NB4 (cell line): ENCODE results near the gene KLK14.

Experiments
- DNase-seq: peaks from one replicate; pipeline ENCODE4 v3.0.0; 2010; ENCODE audit warnings: low read depth
- H3K4me3 ChIP-seq: one replicate; pipeline ENCODE4 v1.5.1; 2011; ENCODE audit warnings: mild to moderate bottlenecking, low read depth, low read length, moderate library complexity
- MYC ChIP-seq: IDR thresholded peaks from 2 replicates; pipeline ENCODE4 v1.6.1; 2011; ENCODE audit warnings: low read depth, low read length
- POLR2A ChIP-seq: IDR thresholded peaks from 2 replicates; pipeline ENCODE4 v1.6.1; 2011; ENCODE audit warnings: mild to moderate bottlenecking; ENCODE audit not compliant: insufficient read length; ENCODE audit errors: extremely low read depth
- TF ChIP-seq, protein P1 (sequence below): IDR thresholded peaks from one replicate; pipeline ENCODE4 v1.5.1; 2012; ENCODE audit warnings: low read depth, low read length
- TF ChIP-seq, protein P2 (sequence below): IDR thresholded peaks from 2 replicates; pipeline ENCODE4 v1.6.1; 2011; ENCODE audit warnings: low read depth, low read length

The KLK14 gene

DNA sequence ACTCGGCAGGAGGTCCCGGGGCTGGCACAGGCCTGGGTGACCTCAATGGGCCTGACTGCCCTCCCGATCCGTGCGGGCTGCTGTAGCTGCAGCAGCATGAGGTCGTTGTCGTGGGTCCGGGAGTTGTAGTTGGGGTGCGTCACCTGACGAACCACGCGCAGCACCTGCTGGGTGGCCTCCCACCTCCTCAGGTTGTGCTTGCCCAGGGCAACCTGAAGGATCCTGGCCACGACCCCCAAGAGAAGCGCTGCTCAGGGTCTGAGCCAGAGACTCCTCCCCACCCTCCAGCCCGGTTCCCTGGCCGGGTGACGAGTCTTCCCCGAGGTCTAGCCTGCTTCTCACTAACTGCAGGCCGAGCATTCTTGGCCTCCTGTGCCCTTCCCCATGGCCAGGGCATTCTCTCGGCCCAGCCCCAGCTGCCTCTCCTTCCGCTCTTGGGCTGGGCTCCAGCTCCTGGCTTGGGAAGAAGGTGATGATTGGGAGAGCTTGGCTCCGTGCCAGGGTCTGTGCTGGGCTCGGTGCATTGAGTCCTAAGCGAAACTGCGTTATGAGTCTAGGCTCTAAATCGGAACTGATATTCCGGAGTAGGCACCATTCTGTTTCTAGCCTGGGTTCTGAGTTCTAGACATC lies 3.1 kb downstream of the KLK14 start:
- H3K4me3 ChIP-seq: no peak overlapping the region
- DNase-seq: no peak
- TF ChIP-seq, protein P1, sequence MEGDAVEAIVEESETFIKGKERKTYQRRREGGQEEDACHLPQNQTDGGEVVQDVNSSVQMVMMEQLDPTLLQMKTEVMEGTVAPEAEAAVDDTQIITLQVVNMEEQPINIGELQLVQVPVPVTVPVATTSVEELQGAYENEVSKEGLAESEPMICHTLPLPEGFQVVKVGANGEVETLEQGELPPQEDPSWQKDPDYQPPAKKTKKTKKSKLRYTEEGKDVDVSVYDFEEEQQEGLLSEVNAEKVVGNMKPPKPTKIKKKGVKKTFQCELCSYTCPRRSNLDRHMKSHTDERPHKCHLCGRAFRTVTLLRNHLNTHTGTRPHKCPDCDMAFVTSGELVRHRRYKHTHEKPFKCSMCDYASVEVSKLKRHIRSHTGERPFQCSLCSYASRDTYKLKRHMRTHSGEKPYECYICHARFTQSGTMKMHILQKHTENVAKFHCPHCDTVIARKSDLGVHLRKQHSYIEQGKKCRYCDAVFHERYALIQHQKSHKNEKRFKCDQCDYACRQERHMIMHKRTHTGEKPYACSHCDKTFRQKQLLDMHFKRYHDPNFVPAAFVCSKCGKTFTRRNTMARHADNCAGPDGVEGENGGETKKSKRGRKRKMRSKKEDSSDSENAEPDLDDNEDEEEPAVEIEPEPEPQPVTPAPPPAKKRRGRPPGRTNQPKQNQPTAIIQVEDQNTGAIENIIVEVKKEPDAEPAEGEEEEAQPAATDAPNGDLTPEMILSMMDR: no peak
- TF ChIP-seq MYC: no peak
- TF ChIP-seq POLR2A: no peak
- TF ChIP-seq, protein P2, sequence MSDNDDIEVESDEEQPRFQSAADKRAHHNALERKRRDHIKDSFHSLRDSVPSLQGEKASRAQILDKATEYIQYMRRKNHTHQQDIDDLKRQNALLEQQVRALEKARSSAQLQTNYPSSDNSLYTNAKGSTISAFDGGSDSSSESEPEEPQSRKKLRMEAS: no peak

DNA sequence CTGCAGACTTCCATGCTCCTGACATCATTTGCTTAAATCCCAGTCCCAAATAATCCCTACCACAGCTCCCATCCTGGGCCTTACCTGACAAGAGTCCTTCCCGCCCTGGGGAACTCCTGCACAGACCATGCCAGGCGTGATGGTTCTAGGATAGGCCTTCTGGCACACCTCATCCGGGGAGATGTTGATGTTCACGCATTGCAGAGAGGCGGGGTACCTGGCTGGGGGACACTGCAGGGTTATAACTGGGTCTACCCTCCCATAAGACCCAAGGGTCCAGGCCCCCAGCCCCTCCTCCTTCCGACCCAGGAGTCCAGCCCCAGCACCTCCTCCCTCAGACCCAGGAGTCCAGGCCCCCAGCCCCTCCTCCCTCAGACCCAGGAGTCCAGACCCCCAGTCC lies 4.0 kb downstream of the KLK14 start:
- DNase-seq: no peak
- TF ChIP-seq MYC: no peak
- TF ChIP-seq POLR2A: no peak
- TF ChIP-seq, protein P1: no peak
- TF ChIP-seq, protein P2: no peak
- H3K4me3 ChIP-seq: no peak overlapping the region

DNA sequence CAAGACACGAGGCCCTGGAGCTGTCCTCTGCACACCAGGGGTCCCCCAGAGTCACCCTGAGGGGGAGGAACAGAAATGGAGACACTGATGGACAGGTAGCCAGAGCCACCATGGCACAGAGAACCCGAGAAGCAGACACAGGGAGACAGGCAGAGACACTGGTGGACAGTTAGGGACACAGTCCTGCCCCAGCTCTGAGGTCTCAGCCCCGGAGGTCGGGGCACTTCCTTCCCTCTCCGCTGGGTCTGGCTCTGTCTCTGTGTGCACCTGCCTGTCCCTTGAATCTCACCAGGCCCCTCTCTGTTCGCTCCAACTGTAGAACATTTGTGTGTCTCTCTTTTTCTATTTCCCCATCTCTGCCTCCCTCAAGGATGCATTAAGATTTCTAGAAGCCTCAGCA lies 4.6 kb downstream of the KLK14 start:
- H3K4me3 ChIP-seq: no peak overlapping the region
- no peak for TF ChIP-seq POLR2A
- TF ChIP-seq, protein P1: no peak
- no peak for TF ChIP-seq MYC
- TF ChIP-seq, protein P2: no peak
- no peak for DNase-seq

DNA sequence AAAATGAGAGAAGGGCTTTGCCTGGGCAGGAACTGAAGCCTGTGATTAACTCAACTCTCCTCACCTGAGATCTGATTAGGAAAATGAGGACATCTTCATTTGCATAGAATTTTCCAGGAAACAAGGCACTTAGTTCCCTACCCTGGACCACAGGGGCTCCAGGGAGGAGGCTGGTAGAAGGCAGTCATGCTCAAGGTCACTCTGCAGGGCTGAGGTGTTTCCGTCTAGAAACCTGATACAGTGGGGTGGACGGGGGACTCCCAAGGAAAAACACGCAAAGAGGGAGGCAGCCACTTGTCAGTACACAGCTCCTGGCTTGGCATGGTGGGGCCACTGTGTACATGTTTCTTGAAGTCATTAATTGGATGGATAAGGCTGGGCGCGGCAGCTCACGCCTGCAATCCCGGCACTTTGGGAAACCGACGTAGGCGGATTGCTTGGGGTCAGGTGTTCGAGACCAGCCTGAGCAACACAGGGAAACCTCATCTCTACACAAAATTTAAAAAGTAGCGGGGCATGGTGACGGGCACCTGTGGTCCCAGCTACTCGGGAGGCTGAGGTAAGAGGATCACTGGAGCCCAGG lies 6.0 kb downstream of the KLK14 start:
- no peak for DNase-seq
- no peak overlapping the region for H3K4me3 ChIP-seq
- TF ChIP-seq MYC (no peak), POLR2A (no peak)
- TF ChIP-seq, protein P1: no peak
- TF ChIP-seq, protein P2: no peak

DNA sequence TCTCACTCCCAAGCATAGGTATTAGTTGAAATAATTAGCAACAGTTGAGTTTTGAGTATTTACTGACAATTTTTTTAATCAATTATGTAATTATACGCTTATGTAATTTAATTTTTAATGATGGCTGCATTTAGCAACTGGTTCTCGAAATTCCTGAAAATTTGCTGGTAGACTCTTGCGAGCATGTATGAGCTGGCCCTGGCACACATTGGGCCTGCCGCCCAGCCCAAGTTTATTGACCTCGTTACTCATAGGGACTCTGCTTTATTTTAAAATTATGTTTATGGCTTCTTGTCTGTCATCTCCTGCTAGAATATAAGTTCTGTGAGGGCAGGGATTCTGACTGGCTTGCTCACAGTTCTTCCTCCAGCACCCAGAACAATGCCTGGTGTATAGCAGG lies 6.7 kb downstream of the KLK14 start:
- H3K4me3 ChIP-seq: no peak overlapping the region
- TF ChIP-seq MYC (no peak), POLR2A (no peak)
- TF ChIP-seq, protein P2: no peak
- TF ChIP-seq, protein P1: no peak
- no peak for DNase-seq
